Subcutaneous adipose tissue (tissue), 4 donors: ENCODE results near the gene OSBPL3. TPM values are rescaled to one million over a fixed set of nuclear protein-coding genes. Genes with fewer than 3 reads are reported as not detected.

Experiments
- CTCF ChIP-seq: fragments of 450-650 bp; IDR thresholded peaks from one replicate; pipeline ENCODE4 v1.5.1; 2016; ENCODE audit warnings: low read depth, mild to moderate bottlenecking, control low read depth, antibody characterized with exemption, moderate library complexity
- total RNA-seq, 4 donors: library from RNA; depleted of rRNA; stranded (reverse); fragments of >200 nt; gene quantifications; one replicate each; pipeline ENCODE4 v1.1.0, GENCODE V29; 2016

The OSBPL3 gene
- total RNA-seq, 4 donors from 2014 or later: 4.9 to 33.1 (median 9.4) TPM

DNA sequence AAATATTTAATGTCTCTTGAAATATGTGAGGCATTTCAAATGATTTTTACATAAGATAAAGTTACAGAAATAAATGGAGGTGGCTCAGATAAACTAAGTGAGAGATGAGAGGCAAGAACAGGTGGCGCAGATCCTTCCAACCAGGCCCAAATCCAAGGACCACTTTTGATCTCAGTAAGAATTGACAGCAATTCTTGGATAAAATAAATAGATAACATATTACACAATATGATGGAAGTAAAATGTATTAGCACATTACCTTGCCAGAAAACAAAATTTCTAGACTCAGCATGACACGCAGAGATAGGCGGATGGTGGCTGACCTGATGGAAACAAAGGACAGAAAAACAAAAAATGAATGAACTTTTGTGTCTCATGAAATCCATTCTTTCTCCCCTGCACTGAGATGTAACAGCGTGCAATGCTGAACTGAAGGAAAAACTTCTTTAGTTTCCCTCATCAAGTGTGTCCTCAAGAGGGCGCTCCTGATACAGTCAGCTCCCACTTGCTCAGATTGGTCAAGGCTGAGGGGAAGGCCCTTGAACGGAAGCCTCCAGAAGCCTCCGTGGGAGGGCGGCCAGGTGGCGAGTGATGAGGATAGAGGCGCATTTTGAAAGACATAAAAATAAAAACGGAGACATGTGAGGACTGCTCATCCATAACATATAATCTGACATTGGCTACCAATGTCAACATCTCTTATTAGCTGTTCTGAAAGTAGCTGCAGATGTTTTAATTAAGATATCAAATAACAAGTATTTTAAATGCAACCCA lies 159.9 kb downstream of the OSBPL3 start:
- no peak for TF ChIP-seq CTCF

DNA sequence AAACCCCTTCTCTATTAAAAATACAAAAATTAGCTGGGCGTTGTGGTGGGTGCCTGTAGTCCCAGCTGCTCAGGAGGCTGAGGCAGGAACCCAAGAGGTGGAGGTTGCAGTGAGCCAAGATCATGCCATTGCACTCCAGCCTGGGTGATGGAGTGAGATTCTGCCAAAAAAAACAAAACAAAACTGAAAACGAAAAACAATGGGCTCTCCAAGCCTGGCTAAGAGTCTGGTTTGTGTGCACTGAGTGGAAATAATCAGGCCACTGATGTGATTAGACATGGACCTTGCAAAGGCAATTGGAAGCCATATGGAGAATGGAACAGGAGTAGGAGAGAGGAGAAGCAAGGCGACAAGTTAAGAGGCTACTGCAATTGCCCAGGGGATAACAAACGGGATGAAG lies 162.6 kb downstream of the OSBPL3 start:
- no peak for TF ChIP-seq CTCF

DNA sequence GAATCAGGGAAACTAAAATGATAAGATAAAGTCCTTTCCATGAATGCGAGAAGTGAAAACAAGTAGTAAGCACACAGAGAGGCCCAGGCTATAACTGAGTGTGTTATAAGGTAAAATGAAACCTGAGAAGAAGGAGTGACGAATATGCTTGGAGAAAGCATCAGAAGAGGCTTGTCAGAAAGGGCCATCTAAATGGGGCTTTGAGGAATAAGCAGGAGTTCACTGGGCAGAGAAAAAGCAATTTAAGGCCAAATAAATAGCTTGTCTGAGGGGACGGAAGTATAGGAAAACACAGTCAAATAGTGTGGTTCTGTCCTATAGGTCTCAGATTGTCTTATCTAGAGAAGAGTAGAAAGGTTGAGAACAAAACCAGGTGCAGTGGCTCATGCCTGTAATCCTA lies 163.1 kb downstream of the OSBPL3 start:
- no peak for TF ChIP-seq CTCF

- no peak for TF ChIP-seq CTCF
These were observed 167.6 kb downstream of the OSBPL3 start for GRCh38 chr7:24812305-24812945.

GRCh38 chr7:24808518-24808917 lies 171.5 kb downstream of the OSBPL3 start:
- no peak for TF ChIP-seq CTCF

DNA sequence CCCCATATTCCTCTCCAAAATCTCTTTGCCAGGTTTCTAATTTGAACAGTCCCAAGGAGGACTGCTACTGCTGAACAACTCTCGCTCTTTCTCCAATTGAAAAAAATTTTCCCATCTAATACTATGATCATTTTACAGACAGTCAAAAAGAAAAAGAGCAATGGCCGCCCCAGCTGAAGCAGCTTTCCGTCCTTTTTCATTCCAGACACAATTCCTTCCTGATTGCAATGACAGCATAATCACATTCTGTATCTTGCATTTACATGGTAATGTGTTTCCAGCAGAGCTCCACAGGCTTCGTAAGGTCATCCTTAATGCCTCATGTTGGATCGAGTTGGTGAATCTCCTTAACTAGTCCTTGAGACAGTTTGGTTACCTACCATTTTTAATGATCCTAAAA lies 177.7 kb downstream of the OSBPL3 start:
- TF ChIP-seq CTCF: no peak

GRCh38 chr7:24801883-24802282 lies 178.1 kb downstream of the OSBPL3 start:
- no peak for TF ChIP-seq CTCF
